ENCODE measurements around the gene MROH2A. TPM values are rescaled to one million over a fixed set of nuclear protein-coding genes. Genes with fewer than 3 reads are reported as not detected.
"Not testable (repeated sequence)": the region's sequence is repeated elsewhere in the genome, so short reads cannot be mapped to it uniquely, and the experiment has no call there.

Gene MROH2A, protein sequence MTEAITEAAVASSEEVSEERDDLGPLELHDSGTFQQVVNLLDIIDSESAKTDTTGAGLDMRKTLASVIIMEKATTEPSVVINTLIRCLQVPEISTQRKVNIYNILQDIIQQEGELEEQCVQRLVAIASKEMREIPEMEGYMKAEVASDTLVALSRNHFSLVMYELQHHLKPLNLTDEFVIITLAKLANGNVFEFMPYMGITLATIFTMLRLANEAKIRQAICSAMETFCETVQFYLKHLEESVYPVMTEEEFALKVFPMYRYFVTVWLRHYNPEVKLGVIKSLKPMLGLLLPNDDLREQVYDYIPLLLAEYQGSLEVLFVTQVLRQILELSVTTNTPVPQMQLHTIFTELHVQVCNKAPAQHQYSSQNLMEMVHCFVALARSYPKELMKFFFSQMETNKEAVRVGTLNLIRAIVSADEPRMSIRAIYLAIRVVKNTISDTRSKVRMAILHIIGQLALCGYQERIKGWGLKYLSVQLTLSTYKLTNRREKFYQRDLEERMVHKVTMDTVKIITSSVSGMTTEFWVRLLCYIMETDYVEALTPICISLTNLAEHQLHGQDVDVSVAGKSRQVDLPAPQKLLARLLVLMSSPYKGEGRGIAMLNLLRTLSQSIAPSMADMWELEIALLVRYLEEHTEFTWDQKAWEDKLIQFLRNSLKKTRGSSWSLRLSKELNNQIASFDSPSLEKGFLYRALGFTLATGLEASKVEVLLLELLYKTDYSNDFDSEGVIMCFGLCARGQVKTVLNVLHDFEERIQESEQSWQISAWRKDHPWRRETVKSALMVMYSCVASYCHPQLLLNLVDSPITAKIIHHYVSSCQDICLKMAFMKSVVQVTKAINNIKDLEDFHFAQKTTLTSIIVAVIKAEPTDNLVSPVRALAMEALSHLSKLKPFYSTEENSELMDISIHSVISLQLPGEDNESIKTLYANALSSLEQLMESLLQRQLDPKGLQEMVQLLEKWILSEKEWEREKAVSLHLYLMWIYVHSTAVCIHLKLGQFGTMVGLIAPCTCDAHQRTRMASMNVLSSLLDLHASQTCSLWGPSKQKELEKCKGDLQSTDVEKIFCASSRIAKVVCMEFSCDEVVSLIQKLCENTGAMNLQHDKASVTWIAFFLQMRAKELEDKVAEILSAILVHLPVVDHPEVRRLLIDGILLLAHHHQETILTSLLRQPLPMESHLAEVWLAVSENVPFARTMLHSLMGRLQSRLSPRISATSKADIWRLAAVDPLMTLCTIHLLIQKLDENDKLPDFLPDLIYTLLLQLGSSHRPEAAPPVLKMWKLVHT (N-terminal part only)
- polyA plus RNA-seq (ENCODE audit: insufficient read length in 4 of 4): under 1 TPM; 0.12 to 0.20 (median 0.15) TPM

DNA sequence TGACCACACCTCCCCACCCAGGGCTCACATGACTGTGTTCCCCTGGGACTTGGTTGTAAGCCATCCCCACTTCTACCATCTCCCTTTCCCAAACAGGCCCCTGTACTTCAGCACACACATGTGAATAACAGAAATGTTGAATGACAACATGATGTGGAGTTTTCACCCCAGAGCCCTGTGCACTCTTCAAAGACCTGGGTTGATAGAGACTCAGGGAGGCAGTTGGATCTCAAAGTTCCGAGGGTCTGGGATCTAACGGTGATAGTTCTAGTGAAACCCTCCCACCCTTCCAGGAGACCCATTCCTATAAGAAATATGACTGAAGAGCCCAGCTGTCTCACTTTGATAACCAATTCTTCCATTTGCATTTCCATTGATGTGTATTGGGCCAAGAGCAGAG lies at the start of gene MROH2A:
Gene MROH2A, plus strand, starts transcription at position 301 of the 400 bp plus-strand sequence. CDS start 1,029 bp downstream, outside the sequence.
- no peak for DNase-seq (ENCODE audit: low read depth in 4 of 4, low spot score in 3 of 4)

DNA sequence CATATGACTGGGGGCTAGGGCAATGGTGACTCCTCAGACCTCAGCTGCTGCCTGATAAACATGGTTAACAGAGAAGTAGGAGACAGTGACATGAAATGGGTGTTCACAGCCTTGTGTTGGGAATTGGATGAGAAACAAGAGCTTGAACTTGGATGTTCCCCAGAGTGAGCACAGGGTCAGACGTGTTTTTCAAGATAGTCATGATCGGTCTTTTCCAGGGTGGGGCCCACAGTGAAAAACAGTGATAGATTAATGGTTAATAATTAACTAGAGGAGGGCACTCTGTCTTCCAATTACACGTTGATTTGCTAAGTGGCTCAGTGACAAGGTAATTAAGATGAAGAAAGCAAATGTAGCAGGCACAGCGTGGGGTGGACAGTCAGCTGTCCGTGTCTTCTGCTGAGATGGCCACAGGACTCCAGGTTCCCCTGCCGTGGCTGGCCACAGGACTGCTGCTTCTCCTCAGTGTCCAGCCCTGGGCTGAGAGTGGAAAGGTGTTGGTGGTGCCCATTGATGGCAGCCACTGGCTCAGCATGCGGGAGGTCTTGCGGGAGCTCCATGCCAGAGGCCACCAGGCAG lies 49.3 kb upstream of the MROH2A start, which contains the start of gene UGT1A3:
Gene UGT1A3, plus strand, starts transcription at position 320 of the 579 bp plus-strand sequence. Its CDS starts 85 bp downstream, at position 405.
- no peak for DNase-seq (ENCODE audit: low read depth in 4 of 4, low spot score in 3 of 4)

DNA sequence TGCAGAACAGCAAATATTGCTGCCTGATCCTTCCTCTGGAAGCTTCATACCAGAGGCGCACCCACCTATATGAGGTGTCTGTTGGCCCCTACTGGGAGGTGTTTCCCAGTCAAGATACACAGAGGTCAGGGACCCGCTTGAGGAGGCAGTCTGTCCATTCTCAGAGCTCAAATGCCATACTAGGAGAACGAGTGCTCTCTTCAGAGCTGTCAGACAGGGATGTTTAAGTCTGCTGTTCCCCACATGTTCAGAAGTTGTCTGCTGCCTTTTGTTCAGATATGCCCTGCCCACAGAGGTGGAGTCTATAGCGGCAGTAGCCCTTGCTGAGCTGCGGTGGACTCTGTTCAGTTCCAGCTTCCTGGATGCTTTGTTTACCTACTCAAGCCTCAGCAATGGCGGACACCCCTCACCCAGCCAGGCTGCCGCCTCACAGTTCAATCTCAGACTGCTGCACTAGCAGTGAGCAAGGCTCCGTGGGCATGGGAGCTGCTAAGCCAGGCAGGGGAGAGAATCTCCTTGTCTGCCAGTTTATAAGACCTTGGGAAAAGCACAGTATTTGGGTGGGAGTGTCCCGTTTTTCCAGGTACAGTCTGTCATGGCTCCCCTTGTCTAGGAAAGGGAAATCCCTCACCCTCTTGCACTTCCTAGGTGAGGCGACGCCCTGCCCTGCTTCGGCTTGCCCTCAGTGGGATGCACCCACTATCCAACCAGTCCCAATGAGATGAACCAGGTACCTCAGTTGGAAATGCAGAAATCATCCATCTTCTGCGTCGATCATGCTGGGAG lies 41.1 kb upstream of the MROH2A start:
- DNase-seq (ENCODE audit: low read depth in 4 of 4, low spot score in 3 of 4): not testable (repeated sequence)

DNA sequence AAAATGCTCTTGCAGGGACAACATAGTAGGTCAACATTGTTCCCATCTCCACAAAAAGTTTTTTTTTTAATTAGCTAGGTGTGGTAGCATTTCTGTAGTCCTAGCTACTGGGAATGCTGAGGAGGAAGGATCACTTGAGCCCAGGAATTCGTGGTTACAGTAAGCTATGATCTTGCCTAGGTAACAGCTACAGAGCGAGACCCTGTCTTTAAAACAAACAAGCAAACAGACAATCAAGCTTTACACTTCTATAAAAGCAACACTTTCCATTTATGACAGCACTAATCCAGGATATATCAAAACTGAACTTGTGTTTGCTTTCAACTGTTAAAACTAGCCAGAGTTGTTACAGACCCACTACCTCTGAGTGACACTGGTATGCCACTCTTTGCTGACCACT lies 37.3 kb upstream of the MROH2A start:
- DNase-seq (ENCODE audit: low read depth in 4 of 4, low spot score in 3 of 4): no peak

DNA sequence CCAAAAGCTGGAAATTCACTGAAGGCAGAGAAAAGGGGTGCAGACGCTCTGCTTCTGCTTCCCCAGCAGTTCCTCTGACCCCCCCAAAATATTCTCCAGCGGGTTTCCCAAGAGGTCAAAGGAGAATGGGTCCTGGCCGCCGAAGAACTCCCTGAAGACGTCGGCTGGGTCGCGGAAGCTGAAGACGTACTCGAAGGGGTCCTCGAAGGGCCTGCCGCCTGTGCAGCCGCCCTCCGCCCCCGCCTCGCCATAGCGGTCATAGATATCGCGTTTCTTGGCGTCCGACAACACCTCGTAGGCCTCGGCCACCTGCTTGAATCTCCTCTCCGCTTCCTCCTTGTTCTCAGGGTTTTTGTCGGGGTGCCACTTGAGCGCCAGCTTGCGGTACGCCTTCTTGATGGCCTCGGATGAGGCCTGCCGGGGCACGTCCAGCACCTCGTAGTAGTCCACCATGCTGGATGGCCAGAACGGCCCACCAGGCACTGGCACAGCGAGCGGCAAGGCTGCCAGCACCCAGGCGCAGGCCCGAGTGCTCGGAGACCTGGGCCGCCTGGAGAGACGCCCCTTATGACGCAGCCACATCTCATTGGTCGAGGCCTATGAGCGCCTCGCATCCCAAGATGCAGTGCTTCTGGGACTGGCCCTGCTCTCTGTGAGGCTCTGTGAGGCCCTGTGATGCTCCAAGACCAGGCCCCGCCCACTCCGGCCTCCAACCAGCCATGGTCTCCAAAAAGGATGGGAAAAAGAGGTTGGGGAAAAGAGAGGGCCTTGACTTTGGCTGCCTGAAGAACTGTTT lies 34.5 kb upstream of the MROH2A start:
- DNase-seq (ENCODE audit: low read depth in 4 of 4, low spot score in 3 of 4): no peak

DNA sequence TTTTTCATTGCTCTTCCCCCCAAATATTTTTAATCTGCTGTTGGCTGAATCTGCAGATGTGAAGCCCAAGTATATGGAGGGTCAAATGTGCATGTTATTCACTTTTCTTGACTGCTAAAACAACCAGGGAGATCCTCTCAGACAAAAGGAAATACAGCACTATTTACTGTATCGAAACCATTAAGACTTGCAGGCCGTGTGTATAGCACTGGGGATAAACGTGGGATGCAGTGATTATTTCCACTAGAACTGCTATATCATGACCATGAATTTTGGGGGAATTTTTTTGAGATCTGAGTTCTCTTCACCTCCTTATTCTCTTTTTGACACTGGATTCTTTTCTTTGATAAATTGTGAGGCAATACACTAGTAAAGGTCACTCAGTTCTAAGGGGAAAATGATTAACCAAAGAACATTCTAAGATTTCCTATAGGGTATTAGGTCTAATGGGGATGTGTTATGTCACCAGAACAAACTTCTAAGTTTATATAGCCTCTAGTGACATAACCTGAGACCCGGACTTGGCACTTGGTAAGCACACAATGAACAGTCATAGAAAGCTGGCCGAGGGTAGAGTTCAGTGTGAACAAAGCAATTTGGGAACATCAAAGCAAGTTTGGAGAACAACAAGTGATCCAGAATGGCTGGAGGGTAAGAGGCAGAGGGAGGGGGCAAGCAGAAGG lies 32.9 kb upstream of the MROH2A start:
- DNase-seq (ENCODE audit: low read depth in 4 of 4, low spot score in 3 of 4): no peak

DNA sequence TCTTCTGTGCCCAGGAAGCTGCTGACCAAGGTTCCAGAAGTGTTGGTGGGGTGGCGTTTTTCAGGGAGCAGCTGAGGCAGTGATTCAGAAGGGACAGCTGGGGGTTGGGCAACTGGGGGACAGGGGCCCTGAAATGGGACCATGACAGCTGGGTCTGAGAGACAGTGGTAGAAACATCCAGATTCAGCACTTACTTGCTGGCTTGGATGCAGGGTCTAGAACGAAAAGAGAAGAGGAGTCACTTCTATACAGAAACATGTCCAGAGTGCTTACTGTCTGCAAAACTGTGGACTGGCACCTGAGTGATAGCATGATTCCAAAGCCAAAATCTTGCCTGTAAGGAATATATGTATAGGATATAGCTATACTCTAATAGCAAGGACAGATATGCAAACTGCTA lies 32.3 kb upstream of the MROH2A start:
- not testable (repeated sequence) for DNase-seq (ENCODE audit: low read depth in 4 of 4, low spot score in 3 of 4)

DNA sequence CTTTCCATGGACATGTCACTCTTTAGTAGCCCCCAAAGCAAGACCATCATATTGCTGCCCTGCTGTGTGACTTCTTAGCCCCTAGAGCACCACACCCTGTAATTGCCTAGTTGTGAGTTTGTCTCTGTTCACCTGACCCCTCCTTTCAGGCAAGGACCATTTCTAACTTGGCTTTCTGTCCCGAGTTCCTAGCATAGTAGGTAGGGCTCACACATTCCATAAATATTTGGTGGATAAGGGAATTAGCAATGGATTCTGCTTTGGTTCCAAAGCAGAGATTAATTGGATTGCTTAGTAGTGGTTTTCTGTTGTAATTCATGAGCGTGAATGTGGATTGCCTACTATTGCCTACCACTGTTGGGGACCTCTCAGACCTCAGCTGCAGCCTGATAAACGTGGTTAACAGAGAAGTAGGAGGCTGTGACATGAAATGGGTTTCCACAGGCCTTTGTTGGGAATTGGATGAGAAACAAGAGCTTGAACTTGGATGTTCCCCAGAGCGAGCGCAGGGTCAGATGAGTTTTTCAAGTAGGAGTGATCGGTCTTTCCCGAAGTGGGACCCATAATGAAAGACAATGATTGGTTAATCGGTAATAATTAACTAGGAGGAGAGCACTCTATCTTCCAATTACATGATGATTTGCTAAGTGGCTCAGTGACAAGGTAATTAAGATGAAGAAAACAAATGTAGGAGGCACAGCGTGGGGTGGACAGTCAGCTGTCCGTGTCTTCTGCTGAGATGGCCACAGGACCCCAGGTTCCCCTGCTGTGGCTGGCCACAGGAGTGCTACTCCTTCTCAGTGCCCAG lies 31.5 kb upstream of the MROH2A start:
- DNase-seq (ENCODE audit: low read depth in 4 of 4, low spot score in 3 of 4): no peak

DNA sequence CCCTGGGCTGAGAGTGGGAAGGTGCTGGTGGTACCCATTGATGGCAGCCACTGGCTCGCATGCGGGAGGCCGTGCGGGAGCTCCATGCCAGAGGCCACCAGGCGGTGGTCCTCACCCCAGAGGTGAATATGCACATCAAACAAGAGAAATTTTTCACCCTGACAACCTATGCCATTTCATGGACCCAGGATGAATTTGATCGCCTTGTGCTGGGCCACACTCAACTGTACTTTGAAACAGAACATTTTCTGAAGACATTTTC lies 30.9 kb upstream of the MROH2A start:
- DNase-seq (ENCODE audit: low read depth in 4 of 4, low spot score in 3 of 4): no peak

DNA sequence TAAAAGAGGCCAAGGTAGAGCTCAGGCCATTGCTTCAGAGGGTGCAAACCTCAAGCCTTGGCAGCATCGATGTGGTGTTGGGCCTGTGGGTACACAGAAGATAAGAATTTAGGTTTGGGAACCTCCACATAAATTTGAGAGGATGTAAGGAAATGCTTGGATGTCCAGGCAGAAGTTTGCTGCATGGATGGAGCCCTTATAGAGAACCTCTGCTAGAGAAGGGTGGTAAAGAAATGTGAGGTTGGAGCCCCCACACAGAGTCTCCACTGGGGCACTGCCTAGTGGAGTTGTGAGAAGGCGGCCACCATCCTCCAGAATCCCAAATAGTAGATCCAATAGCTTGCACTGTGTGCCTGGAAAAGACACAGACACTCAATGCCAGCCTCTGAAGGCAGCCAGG lies 27.4 kb upstream of the MROH2A start:
- not testable (repeated sequence) for DNase-seq (ENCODE audit: low read depth in 4 of 4, low spot score in 3 of 4)

DNA sequence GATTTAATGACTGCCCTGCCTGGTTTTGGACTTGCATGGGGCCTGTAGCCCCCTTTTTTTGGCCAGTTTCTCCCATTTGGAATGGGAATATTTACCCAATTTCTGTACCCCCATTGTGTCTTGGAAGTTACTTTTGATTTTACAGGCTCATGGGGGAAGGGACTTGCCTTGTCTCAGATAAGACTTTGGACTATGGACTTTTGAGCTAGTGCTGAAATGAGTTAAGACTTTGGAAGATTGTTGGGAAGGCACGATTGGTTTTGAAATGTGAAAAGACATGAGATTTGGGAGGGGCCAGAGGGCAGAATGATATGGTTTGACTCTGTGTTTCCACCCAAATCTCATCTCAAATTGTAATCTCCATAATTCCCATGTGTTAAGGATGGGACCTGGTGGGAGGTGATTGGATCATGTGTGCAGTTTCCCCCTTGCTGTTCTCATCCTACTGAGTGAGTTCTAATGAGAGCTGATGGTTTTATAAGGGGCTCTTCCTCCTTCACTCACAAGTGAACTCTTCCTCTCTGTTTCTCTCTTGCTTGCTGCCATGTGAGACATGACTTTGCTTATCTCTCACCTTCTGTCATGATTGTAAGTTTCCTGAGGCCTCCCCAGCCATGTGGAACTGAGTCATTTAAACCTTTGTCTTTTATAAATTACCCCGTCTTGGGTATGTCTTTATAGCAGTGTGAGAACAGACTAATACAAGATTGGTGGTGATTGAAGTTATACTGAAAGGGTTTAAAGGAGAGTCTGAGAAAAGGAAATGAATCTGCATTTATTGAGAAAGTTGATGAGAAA lies 26.7 kb upstream of the MROH2A start:
- DNase-seq (ENCODE audit: low read depth in 4 of 4, low spot score in 3 of 4): not testable (repeated sequence)

DNA sequence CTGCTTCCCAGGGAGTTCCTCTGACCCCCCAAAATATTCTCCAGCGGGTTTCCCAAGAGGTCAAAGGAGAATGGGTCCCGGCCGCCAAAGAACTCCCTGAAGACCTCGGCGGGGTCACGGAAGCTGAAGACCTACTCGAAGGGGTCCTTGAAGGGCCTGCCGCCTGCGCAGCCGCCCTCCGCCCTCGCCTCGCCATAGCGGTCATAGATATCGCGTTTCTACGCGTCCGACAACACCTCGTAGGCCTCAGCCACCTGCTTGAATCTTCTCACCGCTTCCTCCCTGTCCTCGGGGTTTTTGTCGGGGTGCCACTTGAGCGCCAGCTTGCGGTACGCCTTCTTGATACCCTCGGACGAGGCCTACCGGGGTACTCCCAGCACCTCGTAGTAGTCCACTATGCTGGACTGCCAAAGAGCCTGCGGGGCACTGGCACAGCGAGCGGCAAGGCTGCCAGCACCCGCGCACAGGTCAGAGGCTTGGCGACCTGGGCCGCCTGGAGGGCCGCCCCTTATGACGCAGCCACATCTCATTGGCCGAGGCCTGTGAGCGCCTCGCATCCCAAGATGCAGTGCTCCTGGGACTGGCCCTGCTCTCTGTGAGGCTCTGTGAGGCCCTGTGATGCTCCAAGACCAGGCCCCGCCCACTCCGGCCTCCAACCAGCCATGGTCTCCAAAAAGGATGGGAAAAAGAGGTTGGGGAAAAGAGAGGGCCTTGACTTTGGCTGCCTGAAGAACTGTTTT lies 23.1 kb upstream of the MROH2A start:
- no peak for DNase-seq (ENCODE audit: low read depth in 4 of 4, low spot score in 3 of 4)

DNA sequence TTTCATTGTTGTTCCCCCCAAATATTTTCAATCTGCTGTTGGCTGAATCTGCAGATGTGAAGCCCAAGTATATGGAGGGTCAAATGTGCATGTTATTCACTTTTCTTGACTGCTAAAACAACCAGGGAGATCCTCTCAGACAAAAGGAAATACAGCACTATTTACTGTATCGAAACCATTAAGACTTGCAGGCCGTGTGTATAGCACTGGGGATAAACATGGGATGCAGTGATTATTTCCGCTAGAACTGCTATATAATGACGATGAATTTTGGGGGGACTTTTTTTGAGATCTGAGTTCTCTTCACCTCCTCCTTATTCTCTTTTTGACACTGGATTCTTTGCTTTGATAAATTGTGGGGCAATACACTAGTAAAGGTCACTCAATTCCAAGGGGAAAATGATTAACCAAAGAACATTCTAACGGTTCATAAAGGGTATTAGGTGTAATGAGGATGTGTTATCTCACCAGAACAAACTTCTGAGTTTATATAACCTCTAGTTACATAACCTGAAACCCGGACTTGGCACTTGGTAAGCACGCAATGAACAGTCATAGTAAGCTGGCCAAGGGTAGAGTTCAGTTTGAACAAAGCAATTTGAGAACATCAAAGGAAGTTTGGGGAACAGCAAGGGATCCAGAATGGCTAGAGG lies 21.6 kb upstream of the MROH2A start:
- DNase-seq (ENCODE audit: low read depth in 4 of 4, low spot score in 3 of 4): no peak

DNA sequence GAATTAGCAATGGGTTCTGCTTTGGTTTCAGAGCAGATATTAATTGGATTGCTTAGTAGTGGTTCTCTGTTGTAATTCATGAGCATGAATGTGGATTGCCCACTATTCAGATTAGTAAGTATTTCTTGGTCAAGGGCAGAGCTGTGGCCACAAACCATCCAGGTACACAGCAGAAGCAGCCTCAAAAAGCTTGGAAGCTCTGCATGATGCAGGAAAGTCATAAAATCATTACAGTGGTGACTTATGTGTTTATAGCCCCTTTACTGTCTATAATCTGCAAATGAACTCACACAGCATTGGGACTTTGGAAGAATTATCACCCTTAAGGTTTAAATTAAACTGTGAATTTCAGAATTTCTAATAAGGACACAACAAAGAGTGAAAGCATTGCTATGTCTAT lies 20.0 kb upstream of the MROH2A start:
- DNase-seq (ENCODE audit: low read depth in 4 of 4, low spot score in 3 of 4): no peak

DNA sequence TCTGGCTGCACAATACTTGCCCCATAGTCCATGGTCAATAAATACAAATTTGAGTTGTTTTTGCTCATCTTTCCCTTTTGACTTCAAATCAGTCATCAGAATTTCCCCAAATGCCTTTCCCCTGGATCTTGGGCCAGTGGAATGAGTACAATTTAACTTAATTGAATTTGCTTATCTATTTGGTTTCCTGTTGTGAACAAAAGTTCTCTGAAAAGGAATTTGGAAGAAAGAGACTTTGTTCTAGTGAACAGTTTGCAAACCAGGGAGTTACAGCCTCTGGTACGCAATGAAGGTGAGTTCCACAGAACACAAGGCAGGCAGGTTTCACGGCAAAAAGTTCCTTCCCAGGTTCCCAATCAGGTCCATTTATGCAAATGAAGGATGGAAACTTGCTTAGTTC lies 19.3 kb upstream of the MROH2A start:
- DNase-seq (ENCODE audit: low read depth in 4 of 4, low spot score in 3 of 4): no peak

DNA sequence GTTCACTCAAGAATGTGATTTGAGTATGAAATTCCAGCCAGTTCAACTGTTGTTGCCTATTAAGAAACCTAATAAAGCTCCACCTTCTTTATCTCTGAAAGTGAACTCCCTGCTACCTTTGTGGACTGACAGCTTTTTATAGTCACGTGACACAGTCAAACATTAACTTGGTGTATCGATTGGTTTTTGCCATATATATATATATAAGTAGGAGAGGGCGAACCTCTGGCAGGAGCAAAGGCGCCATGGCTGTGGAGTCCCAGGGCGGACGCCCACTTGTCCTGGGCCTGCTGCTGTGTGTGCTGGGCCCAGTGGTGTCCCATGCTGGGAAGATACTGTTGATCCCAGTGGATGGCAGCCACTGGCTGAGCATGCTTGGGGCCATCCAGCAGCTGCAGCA lies 18.1 kb upstream of the MROH2A start, which contains the start of gene UGT1A1:
Gene UGT1A1, plus strand, starts transcription at position 228 of the 400 bp plus-strand sequence. Its CDS starts 18 bp downstream, at position 246.
- DNase-seq (ENCODE audit: low read depth in 4 of 4, low spot score in 3 of 4): no peak

Data from right renal pelvis (tissue), 4 donors.